H9 (cell line): ENCODE measurements around the gene ZNF683. TPM values are rescaled to one million over a fixed set of nuclear protein-coding genes. Genes with fewer than 3 reads are reported as not detected.

Experiments
- DNase-seq: peaks from one replicate; pipeline ENCODE4 v3.0.0-alpha.2; 2017
- H2AFZ ChIP-seq: one replicate; pipeline ENCODE4 v1.6.1; 2013; ENCODE audit warnings: mild to moderate bottlenecking, low read length, control low read depth, moderate library complexity
- H2AK5ac ChIP-seq: 2 replicates; pipeline ENCODE4 v1.6.1; 2013; ENCODE audit warnings: low read length, control low read depth, mixed read lengths; ENCODE audit not compliant: insufficient read length
- H2BK120ac ChIP-seq: one replicate; pipeline ENCODE4 v1.6.1; 2013; ENCODE audit warnings: low read depth, mild to moderate bottlenecking, low read length, control low read depth, inconsistent platforms; ENCODE audit not compliant: poor library complexity, severe bottlenecking
- H2BK12ac ChIP-seq: 2 replicates; pipeline ENCODE4 v1.6.1; 2013; ENCODE audit warnings: low read length, control low read depth, mixed read lengths, low read depth; ENCODE audit not compliant: insufficient read length
- H2BK15ac ChIP-seq: 2 replicates; pipeline ENCODE4 v1.6.1; 2013; ENCODE audit warnings: low read depth, low read length, control low read depth
- H2BK20ac ChIP-seq: one replicate; pipeline ENCODE4 v1.6.1; 2013; ENCODE audit warnings: low read depth, mild to moderate bottlenecking, low read length, control low read depth, inconsistent platforms; ENCODE audit not compliant: poor library complexity, severe bottlenecking
- H2BK5ac ChIP-seq: 2 replicates; pipeline ENCODE4 v1.6.1; 2013; ENCODE audit warnings: low read length, control low read depth, mixed read lengths; ENCODE audit not compliant: insufficient read length
- H3K14ac ChIP-seq: 2 replicates; pipeline ENCODE4 v1.6.1; 2013; ENCODE audit warnings: low read length, control low read depth; ENCODE audit not compliant: insufficient read depth
- H3K18ac ChIP-seq: 2 replicates; pipeline ENCODE4 v1.6.1; 2013; ENCODE audit warnings: low read depth, mild to moderate bottlenecking, mixed read lengths, low read length, control low read depth; ENCODE audit not compliant: insufficient read length
- H3K23ac ChIP-seq: 2 replicates; pipeline ENCODE4 v1.6.1; 2013; ENCODE audit warnings: low read length, control low read depth, mixed read lengths, low read depth; ENCODE audit not compliant: insufficient read length
- H3K23me2 ChIP-seq: 2 replicates; pipeline ENCODE4 v1.6.1; 2013; ENCODE audit warnings: low read depth, mild to moderate bottlenecking, mixed read lengths, low read length, control low read depth; ENCODE audit not compliant: insufficient read length, poor library complexity, severe bottlenecking
- H3K27ac ChIP-seq: 2 replicates; pipeline ENCODE4 v1.5.1; 2013; ENCODE audit warnings: low read length, control low read depth, mixed read lengths, low read depth; ENCODE audit not compliant: insufficient read length
- H3K27me3 ChIP-seq: 2 replicates; pipeline ENCODE4 v1.6.1; 2013; ENCODE audit warnings: low read length, control low read depth, inconsistent platforms; ENCODE audit not compliant: insufficient read depth
- H3K4ac ChIP-seq: 2 replicates; pipeline ENCODE4 v1.6.1; 2013; ENCODE audit warnings: low read depth, mild to moderate bottlenecking, control low read depth, inconsistent platforms, low read length, moderate library complexity
- H3K4me1 ChIP-seq: 2 replicates; pipeline ENCODE4 v1.6.1; 2013; ENCODE audit warnings: low read length, control low read depth, inconsistent platforms; ENCODE audit not compliant: insufficient read depth
- H3K4me2 ChIP-seq: 2 replicates; pipeline ENCODE4 v1.6.1; 2013; ENCODE audit warnings: low read length, control low read depth, mixed read lengths; ENCODE audit not compliant: insufficient read length, insufficient read depth
- H3K56ac ChIP-seq: 2 replicates; pipeline ENCODE4 v1.6.1; 2013; ENCODE audit warnings: low read depth, mild to moderate bottlenecking, mixed read lengths, low read length, control low read depth; ENCODE audit not compliant: insufficient read length
- H3K79me1 ChIP-seq: 2 replicates; pipeline ENCODE4 v1.6.1; 2013; ENCODE audit warnings: low read depth, mild to moderate bottlenecking, moderate library complexity, low read length, control low read depth, inconsistent platforms; ENCODE audit not compliant: insufficient read depth, poor library complexity, severe bottlenecking
- H3K79me2 ChIP-seq: 2 replicates; pipeline ENCODE4 v1.6.1; 2013; ENCODE audit warnings: low read length, control low read depth, inconsistent platforms; ENCODE audit not compliant: insufficient read depth
- H3K9ac ChIP-seq: 2 replicates; pipeline ENCODE4 v1.6.1; 2013; ENCODE audit warnings: low read length, control low read depth, mixed read lengths; ENCODE audit not compliant: insufficient read length; ENCODE audit errors: extremely low read depth
- H3K9me3 ChIP-seq: one replicate; pipeline ENCODE4 v1.6.1; 2013; ENCODE audit warnings: low read depth, low read length, inconsistent platforms; ENCODE audit not compliant: control insufficient read depth
- H3T11ph ChIP-seq: one replicate; pipeline ENCODE4 v1.6.1; 2013; ENCODE audit warnings: mild to moderate bottlenecking, low read length, control low read depth, inconsistent platforms
- H4K20me1 ChIP-seq: one replicate; pipeline ENCODE4 v1.6.1; 2013; ENCODE audit not compliant: control insufficient read depth, insufficient read length, insufficient read depth
- H4K5ac ChIP-seq: 2 replicates; pipeline ENCODE4 v1.6.1; 2013; ENCODE audit warnings: low read depth, mild to moderate bottlenecking, mixed read lengths, low read length, control low read depth; ENCODE audit not compliant: insufficient read length
- H4K8ac ChIP-seq: replicated peaks from 2 replicates; pipeline ENCODE4 v1.6.1; 2013; ENCODE audit warnings: low read length, control low read depth, mixed read lengths, low read depth; ENCODE audit not compliant: insufficient read length
- H4K91ac ChIP-seq: 2 replicates; pipeline ENCODE4 v1.6.1; 2013; ENCODE audit warnings: low read depth, mild to moderate bottlenecking, moderate library complexity, mixed read lengths, low read length, control low read depth; ENCODE audit not compliant: insufficient read length
- H3K27ac Mint-ChIP-seq, 3 experiments: 2 replicates in 2 of 3; 3 replicates in 1 of 3; pipeline ENCODE4 v1.8.0; 2020 to 2021; ENCODE audit warnings: mixed read lengths in 3 of 3, mild to moderate bottlenecking in 1 of 3, moderate library complexity in 1 of 3
- H3K27me3 Mint-ChIP-seq: 2 replicates; pipeline ENCODE4 v1.8.0; 2021; ENCODE audit warnings: low read depth, mild to moderate bottlenecking, moderate library complexity, mixed read lengths
- H3K36me3 Mint-ChIP-seq, 3 experiments: 2 replicates in 2 of 3; 3 replicates in 1 of 3; pipeline ENCODE4 v1.8.0; 2020 to 2021; ENCODE audit warnings: low read depth in 3 of 3, mixed read lengths in 3 of 3; ENCODE audit not compliant: insufficient read depth in 1 of 3
- H3K4me1 Mint-ChIP-seq, 2 experiments: 2 replicates each; pipeline ENCODE4 v1.8.0; 2020; ENCODE audit warnings: mixed read lengths in 2 of 2
- H3K4me3 Mint-ChIP-seq, 2 experiments: 2 replicates in 1 of 2; 3 replicates in 1 of 2; pipeline ENCODE4 v1.8.0; 2020 to 2021; ENCODE audit warnings: mild to moderate bottlenecking in 2 of 2, mixed read lengths in 2 of 2, moderate library complexity in 1 of 2
- H3K9me3 Mint-ChIP-seq, 2 experiments: 2 replicates in 1 of 2; 3 replicates in 1 of 2; pipeline ENCODE4 v1.8.0; 2020; ENCODE audit warnings: mild to moderate bottlenecking in 2 of 2, mixed read lengths in 2 of 2, moderate library complexity in 1 of 2
- CTCF ChIP-seq: fragments of 200-600 bp; sonication (generic); conservative IDR thresholded peaks from 3 replicates; pipeline ENCODE4 v1.8.0; 2021; ENCODE audit warnings: antibody characterized with exemption, mild to moderate bottlenecking
- WGBS: extraction: QIAGEN DNeasy Blood & Tissue Kit; methylation state at CpG from one replicate; pipeline ENCODE4 v1.1.7; 2013; ENCODE audit warnings: missing lambda C conversion rate, low lambda C conversion rate, mixed read lengths; ENCODE audit not compliant: insufficient read length; ENCODE audit errors: extremely low coverage; 5-methylcytosine and 5-hydroxymethylcytosine counted together
- total RNA-seq: library from RNA; stranded (reverse); gene quantifications from 2 replicates; pipeline ENCODE4 v1.2.1, GENCODE V29; 2021

The ZNF683 gene
- total RNA-seq, 1 experiment from 2014 or later = not detected

DNA sequence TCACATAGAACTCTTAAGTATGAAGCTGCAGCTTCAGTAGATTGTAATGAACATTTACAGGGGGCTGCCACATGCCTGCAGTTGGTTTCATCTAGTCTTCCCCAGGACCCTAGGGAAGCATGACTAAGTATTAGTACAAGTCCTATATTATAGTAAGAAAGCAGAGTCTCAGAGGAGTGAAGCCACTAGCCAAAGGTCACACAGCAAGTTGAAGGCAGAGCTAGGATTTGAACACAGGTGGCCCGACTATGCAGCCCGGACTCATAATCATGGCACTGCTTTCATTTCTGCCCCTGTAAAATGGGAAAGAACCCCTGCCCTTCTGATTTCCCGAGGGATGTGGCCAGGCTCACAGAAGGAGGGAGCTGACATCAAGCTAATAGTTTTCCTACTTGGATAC, 10.2 kb downstream of the ZNF683 start:
- DNase-seq = no peak
- Mint-ChIP-seq H3K4me1 (peaks cover 36 to 44% of the 10 kb centered on the region in 2 experiments), H3K27me3 (peaks cover 66% of the 10 kb centered on the region), H3K9me3 (no peaks in the 10 kb centered on the region; a peak in 1 of 5 replicates), H3K27ac (no peak overlapping the region), H3K36me3 (no peaks in the 10 kb centered on the region), H3K4me3 (no peak overlapping the region)
- Histone ChIP-seq H3K18ac (no peak overlapping the region), H4K5ac (no peak overlapping the region), H4K91ac (no peak overlapping the region), H3K23me2 (peaks cover 4% of the 10 kb centered on the region), H3K14ac (no peak overlapping the region), H3K27me3 (no peaks in the 10 kb centered on the region; the same call in 1 of the 2 replicates), H3K23ac (no peak overlapping the region), H2BK5ac (no peak overlapping the region), H3K9me3 (no peaks in the 10 kb centered on the region), H4K20me1 (no peaks in the 10 kb centered on the region), H4K8ac (no peak overlapping the region), H3K4ac (no peak overlapping the region), H2BK12ac (no peak overlapping the region), H3K4me1 (peaks cover 3% of the 10 kb centered on the region; the same call in 1 of the 2 replicates), H3K27ac (no peak overlapping the region), H2BK120ac (no peak overlapping the region), H2AK5ac (no peak overlapping the region), H3K9ac (no peak overlapping the region), H3K79me1 (no peaks in the 10 kb centered on the region), H2BK15ac (no peak overlapping the region), H3K79me2 (no peaks in the 10 kb centered on the region), H2BK20ac (no peak overlapping the region), H3T11ph (no peak overlapping the region), H3K4me2 (no peak overlapping the region), H3K56ac (no peak overlapping the region), H2AFZ (no peak overlapping the region)
- no CpG with 5 or more reads among the region's 3 CpGs for WGBS
- no peak for TF ChIP-seq CTCF
